Glutamatergic neuron (in vitro differentiated cells): ENCODE results near the gene ZWILCH. TPM values are rescaled to one million over a fixed set of nuclear protein-coding genes. Genes with fewer than 3 reads are reported as not detected.

Source experiments
- DNase-seq: peaks from one replicate; pipeline ENCODE4 v3.0.0; 2022
- H3K27ac Mint-ChIP-seq: one replicate; pipeline ENCODE4 v1.8.0; 2020; ENCODE audit warnings: mild to moderate bottlenecking, mixed read lengths, inconsistent platforms; ENCODE audit not compliant: unreplicated experiment
- H3K27me3 Mint-ChIP-seq: one replicate; pipeline ENCODE4 v1.8.0; 2020; ENCODE audit warnings: mild to moderate bottlenecking, moderate library complexity, mixed read lengths, inconsistent platforms; ENCODE audit not compliant: unreplicated experiment
- H3K36me3 Mint-ChIP-seq: one replicate; pipeline ENCODE4 v1.8.0; 2020; ENCODE audit warnings: mild to moderate bottlenecking, mixed read lengths, inconsistent platforms; ENCODE audit not compliant: unreplicated experiment
- H3K4me1 Mint-ChIP-seq: one replicate; pipeline ENCODE4 v1.8.0; 2020; ENCODE audit warnings: mild to moderate bottlenecking, low read depth, mixed read lengths, inconsistent platforms; ENCODE audit not compliant: unreplicated experiment
- H3K4me3 Mint-ChIP-seq: one replicate; pipeline ENCODE4 v1.8.0; 2020; ENCODE audit warnings: mild to moderate bottlenecking, mixed read lengths, inconsistent platforms; ENCODE audit not compliant: unreplicated experiment
- H3K9me3 Mint-ChIP-seq: one replicate; pipeline ENCODE4 v1.8.0; 2020; ENCODE audit warnings: mild to moderate bottlenecking, moderate library complexity, mixed read lengths, inconsistent platforms; ENCODE audit not compliant: unreplicated experiment
- CTCF ChIP-seq: fragments of 200-600 bp; sonication (generic); IDR thresholded peaks from one replicate; pipeline ENCODE4 v1.5.0; 2021; ENCODE audit not compliant: partially characterized antibody, unreplicated experiment
- total RNA-seq: library from RNA; stranded (reverse); fragmentation: NEBNext Ultra II Directional; extraction: Animal tissue kit (Norgen Biotek cat#: 25700); gene quantifications from one replicate; pipeline ENCODE4 v1.2.1, GENCODE V29; 2021; ENCODE audit not compliant: unreplicated experiment

The ZWILCH gene
- total RNA-seq, 1 donor from 2014 or later = 21.8 TPM

- peaks cover 2% of the 10 kb centered on the region for H3K27me3 Mint-ChIP-seq
- no peak for DNase-seq
- no peak for TF ChIP-seq CTCF
- H3K4me3 Mint-ChIP-seq = peak overlapping the region; percentile 100
- no peaks in the 10 kb centered on the region for H3K36me3 Mint-ChIP-seq
- peaks cover 13% of the 10 kb centered on the region for H3K4me1 Mint-ChIP-seq
- peak overlapping the region; percentile 97 for H3K27ac Mint-ChIP-seq
- H3K9me3 Mint-ChIP-seq = peaks cover 4% of the 10 kb centered on the region
Measured at GRCh38 chr15:66503780-66504562, 1.2 kb upstream of the ZWILCH start.

GRCh38 chr15:66505430-66505811 lies 295 bp downstream of the ZWILCH start:
- no peak for DNase-seq
- H3K36me3 Mint-ChIP-seq = no peaks in the 10 kb centered on the region
- H3K27ac Mint-ChIP-seq = peak overlapping the region; percentile 97
- peaks cover 2% of the 10 kb centered on the region for H3K27me3 Mint-ChIP-seq
- H3K9me3 Mint-ChIP-seq = peaks cover 4% of the 10 kb centered on the region
- peak overlapping the region; percentile 100 for H3K4me3 Mint-ChIP-seq
- H3K4me1 Mint-ChIP-seq = peaks cover 13% of the 10 kb centered on the region
- TF ChIP-seq CTCF = no peak

GRCh38 chr15:66505818-66506217 lies 692 bp downstream of the ZWILCH start:
- TF ChIP-seq CTCF = no peak
- Mint-ChIP-seq H3K4me1 (peaks cover 13% of the 10 kb centered on the region), H3K27ac (peak overlapping the region; percentile 97), H3K27me3 (peaks cover 2% of the 10 kb centered on the region), H3K36me3 (no peaks in the 10 kb centered on the region), H3K4me3 (peak overlapping the region; percentile 100), H3K9me3 (peaks cover 4% of the 10 kb centered on the region)
- DNase-seq = no peak

GRCh38 chr15:66508293-66508883 lies 3.3 kb downstream of the ZWILCH start:
- TF ChIP-seq CTCF = no peak
- Mint-ChIP-seq H3K27me3 (peaks cover 2% of the 10 kb centered on the region), H3K27ac (no peak overlapping the region), H3K4me1 (peaks cover 6% of the 10 kb centered on the region), H3K36me3 (no peaks in the 10 kb centered on the region), H3K9me3 (peaks cover 4% of the 10 kb centered on the region), H3K4me3 (no peak overlapping the region)
- DNase-seq = no peak

GRCh38 chr15:66514586-66514985 lies 9.5 kb downstream of the ZWILCH start:
- DNase-seq = no peak
- H3K27me3 Mint-ChIP-seq = peaks cover 1% of the 10 kb centered on the region
- no peaks in the 10 kb centered on the region for H3K9me3 Mint-ChIP-seq
- no peak overlapping the region for H3K4me3 Mint-ChIP-seq
- TF ChIP-seq CTCF = no peak
- H3K36me3 Mint-ChIP-seq = no peaks in the 10 kb centered on the region
- no peaks in the 10 kb centered on the region for H3K4me1 Mint-ChIP-seq
- no peak overlapping the region for H3K27ac Mint-ChIP-seq
